Nephron (organoid): ENCODE measurements around the gene NSD1.
"Not testable (repeated sequence)": the region's sequence is repeated elsewhere in the genome, so short reads cannot be mapped to it uniquely, and the experiment has no call there.

Source experiments
- H3K27ac Mint-ChIP-seq, 3 experiments: 2 replicates each; pipeline ENCODE4 v1.8.0; 2020; ENCODE audit warnings: mixed read lengths in 3 of 3, mild to moderate bottlenecking in 2 of 3, moderate library complexity in 1 of 3
- H3K27me3 Mint-ChIP-seq: 2 replicates; pipeline ENCODE4 v1.8.0; 2021; ENCODE audit warnings: low read depth, mild to moderate bottlenecking, moderate library complexity, mixed read lengths
- H3K36me3 Mint-ChIP-seq: 2 replicates; pipeline ENCODE4 v1.8.0; 2020; ENCODE audit warnings: low read depth, mixed read lengths
- H3K4me1 Mint-ChIP-seq: 2 replicates; pipeline ENCODE4 v1.8.0; 2020; ENCODE audit warnings: mixed read lengths
- H3K4me3 Mint-ChIP-seq, 3 experiments: 2 replicates each; pipeline ENCODE4 v1.8.0; 2020; ENCODE audit warnings: mild to moderate bottlenecking in 3 of 3, mixed read lengths in 3 of 3, moderate library complexity in 2 of 3
- H3K9me3 Mint-ChIP-seq: 2 replicates; pipeline ENCODE4 v1.8.0; 2020; ENCODE audit warnings: mixed read lengths
- TF ChIP-seq, protein P1 (sequence below), 3 experiments: fragments of 200-600 bp; sonication (generic); IDR thresholded peaks; one replicate each; pipeline ENCODE4 v1.5.0; 2021; ENCODE audit warnings: antibody characterized with exemption in 3 of 3; ENCODE audit not compliant: unreplicated experiment in 3 of 3

Gene NSD1

DNA sequence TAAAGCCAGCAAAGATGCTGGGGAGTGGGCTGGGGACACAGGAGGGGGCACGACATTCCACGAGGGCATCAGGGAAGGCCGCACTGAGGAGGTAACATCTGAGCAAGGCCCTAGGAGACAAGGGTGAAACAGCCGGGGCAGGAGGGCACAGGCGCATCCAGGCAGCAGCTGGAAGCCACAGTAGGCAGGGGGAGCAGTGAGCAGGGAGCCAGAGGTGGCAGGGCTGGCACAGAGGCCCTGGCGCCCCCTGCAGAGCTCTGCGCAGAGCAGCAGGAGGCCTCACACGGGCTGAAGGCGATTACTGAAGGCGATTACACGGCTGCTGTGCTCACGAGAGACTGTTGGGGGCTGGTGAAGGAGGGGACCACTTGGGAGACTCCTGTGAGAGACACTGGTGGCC is 202.5 kb downstream of the NSD1 start:
- no peak overlapping the region for H3K27ac Mint-ChIP-seq
- H3K9me3 Mint-ChIP-seq, result no peaks in the 10 kb centered on the region
- peaks cover 35% of the 10 kb centered on the region for H3K36me3 Mint-ChIP-seq
- no peaks in the 10 kb centered on the region for H3K27me3 Mint-ChIP-seq
- TF ChIP-seq, protein P1, sequence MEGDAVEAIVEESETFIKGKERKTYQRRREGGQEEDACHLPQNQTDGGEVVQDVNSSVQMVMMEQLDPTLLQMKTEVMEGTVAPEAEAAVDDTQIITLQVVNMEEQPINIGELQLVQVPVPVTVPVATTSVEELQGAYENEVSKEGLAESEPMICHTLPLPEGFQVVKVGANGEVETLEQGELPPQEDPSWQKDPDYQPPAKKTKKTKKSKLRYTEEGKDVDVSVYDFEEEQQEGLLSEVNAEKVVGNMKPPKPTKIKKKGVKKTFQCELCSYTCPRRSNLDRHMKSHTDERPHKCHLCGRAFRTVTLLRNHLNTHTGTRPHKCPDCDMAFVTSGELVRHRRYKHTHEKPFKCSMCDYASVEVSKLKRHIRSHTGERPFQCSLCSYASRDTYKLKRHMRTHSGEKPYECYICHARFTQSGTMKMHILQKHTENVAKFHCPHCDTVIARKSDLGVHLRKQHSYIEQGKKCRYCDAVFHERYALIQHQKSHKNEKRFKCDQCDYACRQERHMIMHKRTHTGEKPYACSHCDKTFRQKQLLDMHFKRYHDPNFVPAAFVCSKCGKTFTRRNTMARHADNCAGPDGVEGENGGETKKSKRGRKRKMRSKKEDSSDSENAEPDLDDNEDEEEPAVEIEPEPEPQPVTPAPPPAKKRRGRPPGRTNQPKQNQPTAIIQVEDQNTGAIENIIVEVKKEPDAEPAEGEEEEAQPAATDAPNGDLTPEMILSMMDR (IDR thresholded peaks at IDR 0.05; ENCODE audit: unreplicated experiment in 3 of 3), result peak in 1 of 3 experiments; percentile 13
- no peaks in the 10 kb centered on the region for H3K4me1 Mint-ChIP-seq
- no peak overlapping the region for H3K4me3 Mint-ChIP-seq

DNA sequence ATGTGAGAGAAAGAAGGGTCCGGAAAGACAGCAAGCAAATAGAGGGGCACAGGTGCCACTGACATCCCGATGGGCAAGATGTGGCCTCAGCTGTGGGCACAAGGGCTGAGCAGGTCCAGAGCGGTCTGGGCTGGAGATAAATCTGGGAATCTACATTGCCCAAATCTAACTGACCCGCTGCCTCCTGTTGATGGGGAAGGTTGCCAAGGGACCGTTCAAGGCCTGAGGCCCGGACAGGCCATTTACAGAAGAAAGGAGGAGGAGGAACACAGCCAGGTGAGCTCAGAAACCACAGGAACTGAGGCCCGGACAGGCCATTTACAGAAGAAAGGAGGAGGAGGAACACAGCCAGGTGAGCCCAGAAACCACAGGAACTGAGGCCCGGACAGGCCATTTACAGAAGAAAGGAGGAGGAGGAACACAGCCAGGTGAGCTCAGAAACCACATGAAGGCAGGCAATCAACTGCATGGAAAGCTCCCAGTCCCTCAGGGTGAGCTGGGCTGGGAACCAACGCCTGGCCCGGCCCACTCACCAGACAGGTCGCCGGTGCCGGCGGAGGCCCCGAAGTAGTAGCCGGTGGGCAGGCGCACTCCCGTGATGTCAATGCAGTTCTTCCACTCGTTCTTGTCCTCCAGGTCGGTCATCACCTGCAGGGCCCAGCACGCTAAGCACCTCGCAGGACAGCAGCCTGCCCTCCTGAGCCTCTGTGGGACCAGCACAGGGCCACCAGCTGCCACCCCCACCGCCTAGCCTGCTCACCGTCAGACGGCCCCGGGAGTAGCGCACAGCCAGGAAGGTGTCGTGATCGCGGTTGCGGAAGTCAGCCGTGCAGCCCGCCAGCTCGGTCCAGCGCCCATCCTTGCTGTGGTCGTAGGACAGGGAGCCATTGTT is 203.3 kb downstream of the NSD1 start:
- Mint-ChIP-seq H3K36me3 (peaks cover 42% of the 10 kb centered on the region), H3K4me3 (no peak overlapping the region), H3K27me3 (no peaks in the 10 kb centered on the region), H3K9me3 (no peaks in the 10 kb centered on the region), H3K4me1 (no peaks in the 10 kb centered on the region), H3K27ac (no peak overlapping the region)
- TF ChIP-seq, protein P1 (IDR thresholded peaks at IDR 0.05; ENCODE audit: unreplicated experiment in 3 of 3), result no peak

DNA sequence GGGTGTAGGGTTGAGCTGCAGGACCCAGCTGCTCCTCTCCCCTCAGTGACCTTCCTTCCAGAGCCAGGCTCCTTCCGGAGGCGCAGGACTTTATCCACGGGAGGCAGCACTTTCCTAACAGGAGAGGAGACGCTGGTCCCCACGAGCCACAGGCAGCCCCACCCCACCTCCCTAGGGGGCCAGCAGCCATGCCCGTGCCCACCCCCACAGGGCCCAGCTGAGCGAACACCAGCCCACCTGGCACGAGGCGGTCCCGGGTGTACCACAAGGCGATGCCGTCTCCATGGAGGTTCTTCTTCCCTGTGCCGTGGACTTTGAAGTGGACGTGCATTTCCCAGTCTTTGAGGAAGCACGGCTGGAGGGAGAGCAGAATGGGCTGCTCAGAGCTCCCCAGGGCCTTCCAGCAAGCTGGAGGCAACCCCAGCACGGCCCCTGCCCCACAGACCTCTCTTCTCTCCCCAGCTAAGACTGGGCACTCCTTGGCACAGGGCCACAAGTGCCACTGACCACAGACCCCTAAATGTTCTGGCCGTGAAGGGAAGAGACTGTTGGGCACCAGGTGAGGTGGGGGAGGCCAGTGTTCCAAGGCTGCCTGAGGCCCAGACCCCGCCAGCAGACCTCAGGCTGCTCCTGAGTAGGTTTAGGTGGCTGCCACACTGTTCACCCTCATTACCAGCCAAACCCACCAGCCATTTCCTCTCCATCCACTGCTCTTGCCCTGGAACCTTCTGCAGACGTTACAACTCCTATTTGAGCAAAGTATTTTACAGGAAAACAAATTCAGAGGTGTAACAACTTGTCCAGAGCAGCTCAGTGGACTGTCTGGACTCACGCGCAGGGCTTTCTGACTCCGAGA is 204.9 kb downstream of the NSD1 start:
- TF ChIP-seq, protein P1 (IDR thresholded peaks at IDR 0.05; ENCODE audit: unreplicated experiment in 3 of 3), result no peak
- Mint-ChIP-seq H3K4me1 (no peaks in the 10 kb centered on the region), H3K36me3 (peaks cover 44% of the 10 kb centered on the region), H3K9me3 (no peaks in the 10 kb centered on the region), H3K27me3 (no peaks in the 10 kb centered on the region), H3K27ac (no peak overlapping the region), H3K4me3 (no peak overlapping the region)

DNA sequence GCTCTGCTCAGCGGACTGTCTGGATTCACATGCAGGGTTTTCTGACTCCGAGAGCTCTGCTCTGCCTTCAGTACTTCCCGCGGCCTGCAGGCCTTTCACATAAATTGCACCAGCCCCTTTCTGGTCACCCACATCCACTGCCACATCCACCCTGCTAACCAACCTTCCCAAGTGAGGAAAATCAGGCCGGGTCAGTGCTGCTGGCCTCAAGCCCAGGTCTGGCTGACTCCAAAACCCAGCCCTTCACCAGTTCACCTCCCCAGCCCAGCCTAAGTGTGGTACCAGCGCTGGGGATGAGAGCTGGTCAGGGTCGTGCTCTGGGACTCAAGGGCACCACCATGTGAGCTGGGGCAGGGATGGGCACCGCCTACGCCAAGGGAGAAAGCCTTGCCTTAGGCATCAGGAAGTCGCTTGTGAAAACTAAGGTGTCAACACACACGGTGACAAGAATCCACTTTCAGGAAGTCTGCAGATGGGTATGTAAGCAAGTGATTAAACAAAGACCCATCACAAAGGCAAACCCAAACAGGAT is 205.6 kb downstream of the NSD1 start:
- no peaks in the 10 kb centered on the region for H3K9me3 Mint-ChIP-seq
- no peak overlapping the region for H3K27ac Mint-ChIP-seq
- no peaks in the 10 kb centered on the region for H3K4me1 Mint-ChIP-seq
- TF ChIP-seq, protein P1 (IDR thresholded peaks at IDR 0.05; ENCODE audit: unreplicated experiment in 3 of 3), result no peak
- no peaks in the 10 kb centered on the region for H3K27me3 Mint-ChIP-seq
- no peak overlapping the region for H3K4me3 Mint-ChIP-seq
- H3K36me3 Mint-ChIP-seq, result peaks cover 40% of the 10 kb centered on the region

DNA sequence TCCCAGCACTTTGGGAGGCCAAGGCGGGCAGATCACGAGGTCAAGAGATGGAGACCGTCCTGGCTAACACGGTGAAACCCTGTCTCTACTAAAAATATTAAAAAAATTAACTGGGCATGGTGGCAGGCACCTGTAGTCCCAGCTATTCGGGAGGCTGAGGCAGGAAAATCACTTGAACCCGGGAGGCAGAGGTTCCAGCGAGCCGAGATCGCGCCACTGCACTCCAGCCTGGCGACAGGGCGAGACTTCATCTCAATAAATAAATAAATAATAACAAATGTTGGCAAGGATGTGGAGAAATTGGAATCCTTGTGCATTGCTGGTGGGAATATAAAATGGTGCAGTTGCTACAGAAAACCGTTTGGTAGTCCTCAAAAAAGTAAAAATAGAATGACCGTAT is 209.4 kb downstream of the NSD1 start:
- not testable (repeated sequence) for H3K4me1 Mint-ChIP-seq, H3K27ac Mint-ChIP-seq, H3K4me3 Mint-ChIP-seq, H3K9me3 Mint-ChIP-seq, H3K27me3 Mint-ChIP-seq
- H3K36me3 Mint-ChIP-seq, result peaks cover 35% of the 10 kb centered on the region

DNA sequence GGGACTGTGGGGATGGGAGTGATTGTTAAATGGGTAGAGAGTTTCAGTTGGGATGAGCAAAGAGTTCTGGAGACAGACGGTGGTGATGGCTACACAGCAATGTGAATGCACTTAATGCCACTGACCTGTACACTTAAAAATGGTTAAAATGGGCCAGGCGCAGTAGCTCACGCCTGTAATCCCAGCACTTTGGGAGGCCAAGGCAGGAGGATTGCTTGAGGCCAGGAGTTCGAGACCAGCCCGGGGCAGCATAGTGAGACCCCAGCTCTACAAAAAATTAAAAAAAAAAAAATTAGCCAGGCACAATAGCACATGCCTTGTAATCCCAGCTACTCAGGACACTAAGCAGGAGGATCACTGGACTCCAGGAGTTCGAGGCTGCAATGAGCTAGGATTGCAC is 210.2 kb downstream of the NSD1 start:
- peaks cover 35% of the 10 kb centered on the region for H3K36me3 Mint-ChIP-seq
- peaks cover 6% of the 10 kb centered on the region for H3K4me1 Mint-ChIP-seq
- no peaks in the 10 kb centered on the region for H3K27me3 Mint-ChIP-seq
- no peaks in the 10 kb centered on the region for H3K9me3 Mint-ChIP-seq
- TF ChIP-seq, protein P1 (IDR thresholded peaks at IDR 0.05; ENCODE audit: unreplicated experiment in 3 of 3), result no peak
- no peak overlapping the region for H3K27ac Mint-ChIP-seq
- H3K4me3 Mint-ChIP-seq, result no peak overlapping the region
